ENCODE results near the gene ABCA6.

GRCh38 chr17:69043098-69043734 lies 98.5 kb downstream of the ABCA6 start:
- TF ChIP-seq CTCF (IDR thresholded peaks at IDR 0.05; ENCODE audit: low read length): no peak
- no peak for TF ChIP-seq EZH2 (IDR thresholded peaks at IDR 0.05; ENCODE audit: borderline replicate concordance, low read length)
